HG03558 (cell line): ENCODE data around the gene HM13.
"Not testable (repeated sequence)": the region's sequence is repeated elsewhere in the genome, so short reads cannot be mapped to it uniquely, and the experiment has no call there.

Experiments
- ATAC-seq: cut with Tn5 transposase; IDR thresholded peaks from one replicate; pipeline ENCODE4 v1.9.1; 2021; ENCODE audit warnings: moderate number of reproducible peaks; ENCODE audit not compliant: unreplicated experiment; ENCODE audit errors: extremely low read depth

Gene HM13

GRCh38 chr20:31514154-31515071 is at the start of gene HM13:
TSS of gene HM13 (plus strand) at chr20:31514442. CDS start at chr20:31514552, 110 bp downstream.
- ATAC-seq = peak; percentile 67

GRCh38 chr20:31470946-31471345 is 43.3 kb upstream of the HM13 start:
- ATAC-seq = not testable (repeated sequence)

GRCh38 chr20:31472395-31473330 is 41.6 kb upstream of the HM13 start:
- no peak for ATAC-seq

GRCh38 chr20:31473331-31474096 is 40.7 kb upstream of the HM13 start:
- no peak for ATAC-seq

- peak; percentile 37 for ATAC-seq
Observed at GRCh38 chr20:31474097-31474436, 40.2 kb upstream of the HM13 start.

GRCh38 chr20:31474758-31475427 is 39.3 kb upstream of the HM13 start, which contains the start of the genes DEFB124 and REM1:
TSS of gene DEFB124 (minus strand) at chr20:31475127. CDS start at chr20:31473013, 2,114 bp downstream.
TSS of gene REM1 (plus strand) at chr20:31475288. CDS start at chr20:31476446, 1,158 bp downstream.
- no peak for ATAC-seq

- ATAC-seq = no peak
Observed at GRCh38 chr20:31475472-31476293, 38.6 kb upstream of the HM13 start.

- ATAC-seq = no peak
Observed at GRCh38 chr20:31476294-31476585, 38.0 kb upstream of the HM13 start.

GRCh38 chr20:31476643-31477215 is 37.5 kb upstream of the HM13 start:
- no peak for ATAC-seq

GRCh38 chr20:31484001-31484400 is 30.2 kb upstream of the HM13 start:
- ATAC-seq = no peak

GRCh38 chr20:31485450-31486339 is 28.5 kb upstream of the HM13 start:
- ATAC-seq = no peak

- ATAC-seq = no peak
Observed at GRCh38 chr20:31488115-31488514, 26.1 kb upstream of the HM13 start.

GRCh38 chr20:31489152-31489551 is 25.1 kb upstream of the HM13 start:
- no peak for ATAC-seq

GRCh38 chr20:31490752-31491151 is 23.5 kb upstream of the HM13 start:
- ATAC-seq = no peak

- no peak for ATAC-seq
Observed at GRCh38 chr20:31494131-31494530, 20.1 kb upstream of the HM13 start.

- ATAC-seq = no peak
Observed at GRCh38 chr20:31496761-31497295, 17.4 kb upstream of the HM13 start.

GRCh38 chr20:31497838-31498540 is 16.3 kb upstream of the HM13 start:
- ATAC-seq = no peak
